ENCODE measurements around the gene JOSD1.

JOSD1 gene

DNA sequence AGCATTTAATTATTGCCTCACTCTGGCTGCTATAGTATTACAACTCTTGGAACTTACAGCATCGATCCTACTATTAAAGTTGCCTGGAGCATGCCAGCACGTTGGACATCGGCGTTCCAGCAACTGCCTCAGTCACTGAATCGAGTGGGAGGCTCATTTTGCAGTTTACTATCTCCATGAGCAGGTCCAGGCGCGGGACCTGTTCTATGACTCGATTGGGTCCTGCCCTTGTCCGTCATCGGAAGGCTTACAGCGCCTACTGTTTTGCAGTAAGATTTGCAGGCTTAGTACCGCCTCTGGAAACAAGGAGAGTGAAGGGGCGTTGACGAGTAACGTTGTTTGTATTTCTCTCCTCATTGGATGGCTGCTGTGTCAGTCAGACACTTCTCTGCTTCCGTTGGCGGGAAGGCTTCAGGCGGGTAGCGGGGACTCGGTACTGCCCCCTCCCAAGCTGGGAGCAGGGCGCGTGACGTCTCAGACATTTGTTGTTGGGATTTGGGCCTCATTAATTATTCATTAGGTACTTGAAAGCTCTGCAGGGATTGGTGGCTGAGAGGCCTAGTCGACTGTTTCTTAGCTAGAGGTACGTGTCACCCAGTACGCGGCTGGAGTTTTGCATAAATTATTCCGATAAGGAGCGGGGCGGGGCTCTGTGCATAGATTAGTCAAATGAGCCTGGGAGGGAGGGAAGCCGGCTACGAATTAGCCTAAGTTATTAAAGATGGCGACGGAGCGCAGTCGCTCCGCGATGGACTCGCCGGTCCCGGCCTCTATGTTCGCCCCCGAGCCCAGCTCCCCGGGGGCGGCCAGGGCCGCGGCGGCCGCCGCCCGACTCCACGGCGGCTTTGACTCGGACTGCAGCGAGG is 4.7 kb upstream of the JOSD1 start, which contains the start of gene GTPBP1:
Gene GTPBP1, plus strand, starts transcription at position 710 of the 866 bp plus-strand sequence. Its CDS starts 12 bp downstream, at position 722.
- peak; percentile 97 to 98 (median 98) for DNase-seq
- Histone ChIP-seq H3K4me1 (ENCODE audit: control insufficient read depth, insufficient read depth, low read length, poor library complexity, severe bottlenecking) (peaks cover 31% of the 10 kb centered on the region), H3K27ac (ENCODE audit: insufficient read depth, low read length, poor library complexity, severe bottlenecking) (peak within 1 kb of the TSS; percentile 91), H3K36me3 (ENCODE audit: control insufficient read depth, insufficient read depth, low read length) (no peaks in the 10 kb centered on the region), H3K9me3 (ENCODE audit: control insufficient read depth, low read length) (no peaks in the 10 kb centered on the region), H3K4me3 (ENCODE audit: insufficient read depth, low read depth, low read length, poor library complexity, severe bottlenecking) (peak within 1 kb of the TSS; percentile 95), H3K27me3 (replicated peaks; ENCODE audit: control insufficient read depth, insufficient read depth, low read length, poor library complexity, severe bottlenecking) (no peaks in the 10 kb centered on the region)

DNA sequence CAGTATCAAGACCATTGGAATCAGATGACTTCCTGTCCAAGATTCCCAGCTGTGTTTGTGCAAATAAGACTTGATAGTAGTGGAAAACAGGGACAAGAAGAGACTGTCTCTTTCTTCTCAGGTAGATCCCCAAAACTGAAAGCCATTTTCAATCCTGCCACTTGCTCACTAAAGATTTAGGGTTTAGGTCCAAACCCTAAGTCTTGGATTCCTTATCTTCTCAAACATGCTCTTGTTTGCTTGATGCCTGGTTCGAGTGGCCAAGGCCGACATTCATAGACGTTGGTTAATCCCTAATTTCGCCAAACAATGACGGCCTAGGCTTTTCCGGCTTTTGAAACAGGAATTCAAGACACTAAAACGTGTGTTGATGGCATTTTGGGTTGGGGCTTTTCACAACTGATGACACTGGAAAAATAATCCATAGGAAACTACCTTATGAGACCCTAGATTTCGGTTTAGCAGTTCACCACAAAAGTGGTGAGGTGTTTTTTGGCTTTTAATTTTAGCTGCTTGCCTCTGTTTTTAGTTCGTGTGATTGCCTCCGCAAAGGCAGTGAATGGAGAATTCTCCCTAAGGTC is 4.0 kb upstream of the JOSD1 start:
- Histone ChIP-seq H3K9me3 (ENCODE audit: control insufficient read depth, low read length) (no peaks in the 10 kb centered on the region), H3K27me3 (replicated peaks; ENCODE audit: control insufficient read depth, insufficient read depth, low read length, poor library complexity, severe bottlenecking) (no peaks in the 10 kb centered on the region), H3K27ac (ENCODE audit: insufficient read depth, low read length, poor library complexity, severe bottlenecking) (peak overlapping the region; percentile 60), H3K4me1 (ENCODE audit: control insufficient read depth, insufficient read depth, low read length, poor library complexity, severe bottlenecking) (peaks cover 34% of the 10 kb centered on the region), H3K4me3 (ENCODE audit: insufficient read depth, low read depth, low read length, poor library complexity, severe bottlenecking) (peak overlapping the region; percentile 24), H3K36me3 (ENCODE audit: control insufficient read depth, insufficient read depth, low read length) (no peaks in the 10 kb centered on the region)
- no peak for DNase-seq

DNA sequence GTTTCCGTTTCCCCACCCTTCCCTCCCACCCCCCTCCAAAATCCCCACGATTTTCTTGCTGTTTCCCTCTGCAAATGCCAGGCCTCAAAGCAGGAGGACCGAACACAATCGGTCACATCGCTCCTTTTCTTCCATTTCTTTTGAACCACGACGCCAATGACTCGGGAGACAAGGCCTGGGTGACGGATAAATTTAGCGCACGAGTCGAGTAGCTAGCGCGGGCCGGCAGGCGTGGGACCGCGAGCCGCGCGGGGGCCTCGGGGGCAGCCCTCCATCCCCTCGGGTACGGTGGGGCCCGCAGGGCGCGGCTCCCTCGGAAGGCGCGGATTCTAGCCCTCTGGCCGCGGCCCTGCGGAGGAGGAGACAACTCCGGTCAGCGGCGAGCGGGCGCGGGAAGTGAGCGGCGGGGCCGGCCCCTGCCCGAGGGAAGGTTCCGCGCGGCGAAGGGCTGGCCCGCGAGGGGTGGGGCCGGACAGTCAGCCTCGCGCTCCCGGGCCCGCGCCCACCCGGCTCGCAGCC is 414 bp downstream of the JOSD1 start:
- DNase-seq: peak in 1 of 3 donors; percentile 12
- H3K36me3 ChIP-seq (ENCODE audit: control insufficient read depth, insufficient read depth, low read length): no peaks in the 10 kb centered on the region
- H3K4me1 ChIP-seq (ENCODE audit: control insufficient read depth, insufficient read depth, low read length, poor library complexity, severe bottlenecking): peaks cover 45% of the 10 kb centered on the region
- H3K27ac ChIP-seq (ENCODE audit: insufficient read depth, low read length, poor library complexity, severe bottlenecking): peak overlapping the region; percentile 98
- H3K9me3 ChIP-seq (ENCODE audit: control insufficient read depth, low read length): no peaks in the 10 kb centered on the region
- H3K27me3 ChIP-seq (replicated peaks; ENCODE audit: control insufficient read depth, insufficient read depth, low read length, poor library complexity, severe bottlenecking): no peaks in the 10 kb centered on the region
- H3K4me3 ChIP-seq (ENCODE audit: insufficient read depth, low read depth, low read length, poor library complexity, severe bottlenecking): peak overlapping the region; percentile 71

DNA sequence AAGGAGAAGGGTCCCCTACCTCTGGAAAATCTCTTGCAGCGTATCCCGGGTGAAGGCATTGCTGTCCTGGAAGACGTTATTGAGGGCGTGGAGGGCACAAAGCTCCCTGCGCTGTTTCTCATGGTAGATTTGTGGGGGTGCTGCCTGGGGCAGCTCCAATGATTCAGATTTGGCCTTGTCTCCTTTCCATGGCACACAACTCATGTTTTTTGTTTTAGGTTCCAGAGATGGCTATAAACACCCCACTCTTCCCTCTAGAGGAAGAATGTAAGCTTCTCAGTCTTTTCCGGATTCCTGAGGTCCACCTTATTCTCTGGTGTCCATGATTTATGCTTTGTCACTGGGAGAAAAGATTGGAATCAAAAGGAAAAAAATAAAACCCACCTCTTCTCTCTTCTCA is 959 bp downstream of the JOSD1 start:
- Histone ChIP-seq H3K27ac (ENCODE audit: insufficient read depth, low read length, poor library complexity, severe bottlenecking) (peak overlapping the region; percentile 98), H3K9me3 (ENCODE audit: control insufficient read depth, low read length) (no peaks in the 10 kb centered on the region), H3K36me3 (ENCODE audit: control insufficient read depth, insufficient read depth, low read length) (no peaks in the 10 kb centered on the region), H3K4me1 (ENCODE audit: control insufficient read depth, insufficient read depth, low read length, poor library complexity, severe bottlenecking) (peaks cover 41% of the 10 kb centered on the region), H3K27me3 (replicated peaks; ENCODE audit: control insufficient read depth, insufficient read depth, low read length, poor library complexity, severe bottlenecking) (no peaks in the 10 kb centered on the region), H3K4me3 (ENCODE audit: insufficient read depth, low read depth, low read length, poor library complexity, severe bottlenecking) (peak overlapping the region; percentile 71)
- DNase-seq: no peak

DNA sequence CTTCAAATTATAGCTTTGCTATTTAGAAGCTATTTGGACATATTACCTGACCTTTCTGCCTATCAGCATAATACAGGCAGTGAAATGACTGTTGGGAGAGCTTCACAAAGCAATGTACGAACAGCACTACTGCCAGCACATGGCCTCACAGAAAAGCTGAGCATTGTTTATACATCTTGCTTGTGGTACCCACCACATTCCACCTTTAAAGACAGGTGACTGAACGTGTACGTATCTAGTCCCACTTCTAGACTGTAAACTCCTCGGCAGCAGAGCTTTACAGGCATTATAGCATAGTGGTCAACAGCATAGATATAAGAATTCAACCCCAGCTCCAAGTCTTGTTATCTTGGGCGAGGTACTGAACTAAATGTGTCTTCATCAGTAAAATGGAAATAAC is 1.6 kb downstream of the JOSD1 start:
- H3K4me3 ChIP-seq (ENCODE audit: insufficient read depth, low read depth, low read length, poor library complexity, severe bottlenecking): peak overlapping the region; percentile 71
- H3K4me1 ChIP-seq (ENCODE audit: control insufficient read depth, insufficient read depth, low read length, poor library complexity, severe bottlenecking): peaks cover 37% of the 10 kb centered on the region
- H3K36me3 ChIP-seq (ENCODE audit: control insufficient read depth, insufficient read depth, low read length): no peaks in the 10 kb centered on the region
- H3K27ac ChIP-seq (ENCODE audit: insufficient read depth, low read length, poor library complexity, severe bottlenecking): peak overlapping the region; percentile 98
- DNase-seq: no peak
- H3K27me3 ChIP-seq (replicated peaks; ENCODE audit: control insufficient read depth, insufficient read depth, low read length, poor library complexity, severe bottlenecking): no peaks in the 10 kb centered on the region
- H3K9me3 ChIP-seq (ENCODE audit: control insufficient read depth, low read length): no peaks in the 10 kb centered on the region

DNA sequence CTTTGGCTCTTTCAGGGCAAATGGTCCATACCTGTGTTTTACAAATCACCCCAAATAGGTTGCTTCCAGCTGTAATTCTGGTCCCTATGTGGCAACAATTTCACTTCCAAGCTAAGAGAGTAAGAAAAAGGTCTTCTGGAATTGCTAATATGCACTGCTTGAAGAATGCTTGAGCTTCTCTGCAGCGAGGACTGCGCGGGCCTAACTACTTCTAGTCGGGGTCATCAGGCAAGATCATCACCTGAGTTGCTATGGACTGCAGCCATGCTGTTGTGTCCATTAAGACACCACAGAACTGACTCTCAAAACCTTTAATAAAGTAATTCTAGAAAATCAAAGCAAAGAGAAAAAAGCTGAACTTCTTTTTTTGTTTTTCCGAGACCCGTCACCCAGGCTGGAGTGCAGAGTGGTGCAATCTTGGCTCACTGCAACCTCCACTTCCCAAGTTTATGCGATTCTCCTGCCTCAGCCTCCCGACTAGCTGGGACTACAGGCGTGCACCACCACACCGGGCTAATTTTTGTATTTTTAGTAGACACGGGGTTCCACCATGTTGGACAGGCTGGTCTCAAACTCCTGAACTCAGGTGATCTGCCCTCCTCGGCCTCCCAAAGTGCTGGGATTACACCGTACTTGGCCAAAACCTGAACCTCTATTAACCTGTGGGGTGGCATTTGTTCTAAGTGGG is 2.2 kb downstream of the JOSD1 start:
- Histone ChIP-seq H3K4me3 (ENCODE audit: insufficient read depth, low read depth, low read length, poor library complexity, severe bottlenecking) (no peak overlapping the region), H3K4me1 (ENCODE audit: control insufficient read depth, insufficient read depth, low read length, poor library complexity, severe bottlenecking) (peaks cover 37% of the 10 kb centered on the region), H3K27ac (ENCODE audit: insufficient read depth, low read length, poor library complexity, severe bottlenecking) (peak overlapping the region; percentile 98), H3K27me3 (replicated peaks; ENCODE audit: control insufficient read depth, insufficient read depth, low read length, poor library complexity, severe bottlenecking) (no peaks in the 10 kb centered on the region), H3K36me3 (ENCODE audit: control insufficient read depth, insufficient read depth, low read length) (no peaks in the 10 kb centered on the region), H3K9me3 (ENCODE audit: control insufficient read depth, low read length) (no peaks in the 10 kb centered on the region)
- no peak for DNase-seq

DNA sequence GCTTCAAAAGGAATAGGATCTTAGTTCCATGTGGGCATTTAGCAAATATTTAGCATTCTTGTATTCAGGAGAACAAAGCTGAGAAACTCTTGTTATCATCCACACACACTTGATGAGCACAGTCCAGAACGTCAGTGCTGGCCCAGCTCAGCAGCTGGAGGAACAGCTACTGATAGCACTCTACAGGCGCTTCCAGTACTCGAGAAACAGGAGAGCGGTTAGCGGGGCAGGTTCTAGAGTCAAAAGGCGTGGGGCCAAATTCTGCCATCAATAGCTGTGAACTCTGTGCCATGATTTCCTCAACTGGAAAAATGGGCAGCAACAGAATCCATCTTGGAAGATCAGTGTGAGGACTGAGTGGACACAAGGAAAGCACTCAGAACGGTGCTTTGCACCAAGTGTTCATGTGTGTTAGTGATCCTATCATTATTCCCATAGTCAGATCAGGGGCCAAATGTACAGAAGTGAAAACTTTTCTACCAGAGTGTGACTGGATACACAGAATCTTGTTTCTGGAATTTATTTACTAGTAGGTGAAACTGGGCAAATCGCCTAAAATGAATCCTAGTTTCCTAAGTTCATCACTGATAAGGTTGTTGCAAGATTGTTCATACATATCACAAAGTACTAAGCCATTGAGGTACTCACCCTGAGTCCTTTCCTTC is 3.2 kb downstream of the JOSD1 start:
- Histone ChIP-seq H3K27me3 (replicated peaks; ENCODE audit: control insufficient read depth, insufficient read depth, low read length, poor library complexity, severe bottlenecking) (no peaks in the 10 kb centered on the region), H3K9me3 (ENCODE audit: control insufficient read depth, low read length) (no peaks in the 10 kb centered on the region), H3K36me3 (ENCODE audit: control insufficient read depth, insufficient read depth, low read length) (no peaks in the 10 kb centered on the region), H3K4me3 (ENCODE audit: insufficient read depth, low read depth, low read length, poor library complexity, severe bottlenecking) (no peak overlapping the region), H3K27ac (ENCODE audit: insufficient read depth, low read length, poor library complexity, severe bottlenecking) (peak overlapping the region; percentile 26), H3K4me1 (ENCODE audit: control insufficient read depth, insufficient read depth, low read length, poor library complexity, severe bottlenecking) (peaks cover 37% of the 10 kb centered on the region)
- no peak for DNase-seq

DNA sequence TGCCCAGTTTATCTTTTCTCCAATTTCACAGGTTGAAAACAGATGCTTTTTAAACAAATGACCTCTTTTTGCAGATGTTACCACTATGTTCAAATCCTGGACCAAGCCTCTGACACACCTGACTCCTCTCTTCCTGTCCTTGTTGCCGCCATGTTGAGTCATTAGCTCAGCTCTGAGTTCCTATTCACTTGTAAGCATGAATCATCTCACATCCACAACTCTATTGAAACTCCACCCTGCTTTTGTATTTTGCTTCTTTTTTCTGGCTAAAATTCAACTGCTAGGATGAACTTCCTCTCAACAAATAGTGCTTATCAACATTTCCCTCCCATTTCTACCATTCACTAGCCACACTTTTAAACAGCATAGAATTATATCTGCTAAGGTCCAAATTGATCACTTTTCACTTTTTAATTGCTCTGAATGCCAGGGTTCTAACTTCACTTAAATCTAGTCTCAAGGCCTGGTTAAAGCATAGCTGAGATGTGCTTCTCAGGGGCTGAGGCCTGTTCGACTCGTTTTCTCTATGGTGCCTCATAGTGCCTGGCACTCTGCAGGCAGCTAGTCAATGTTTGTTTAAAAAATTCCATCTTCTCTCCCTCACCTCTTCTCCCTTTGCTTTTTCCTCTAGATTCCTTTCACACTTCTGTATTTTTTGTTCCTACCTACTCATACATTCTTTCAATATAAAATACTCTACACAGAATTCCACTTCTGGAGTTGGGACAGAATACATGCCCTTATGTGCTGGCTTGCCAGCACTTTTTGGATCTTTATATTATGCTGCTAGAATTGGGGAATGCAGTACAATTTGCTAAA is 3.9 kb downstream of the JOSD1 start:
- Histone ChIP-seq H3K27ac (ENCODE audit: insufficient read depth, low read length, poor library complexity, severe bottlenecking) (peak overlapping the region; percentile 30), H3K27me3 (replicated peaks; ENCODE audit: control insufficient read depth, insufficient read depth, low read length, poor library complexity, severe bottlenecking) (no peaks in the 10 kb centered on the region), H3K9me3 (ENCODE audit: control insufficient read depth, low read length) (no peaks in the 10 kb centered on the region), H3K36me3 (ENCODE audit: control insufficient read depth, insufficient read depth, low read length) (peaks cover under 1% of the 10 kb centered on the region), H3K4me1 (ENCODE audit: control insufficient read depth, insufficient read depth, low read length, poor library complexity, severe bottlenecking) (peaks cover 36% of the 10 kb centered on the region), H3K4me3 (ENCODE audit: insufficient read depth, low read depth, low read length, poor library complexity, severe bottlenecking) (no peak overlapping the region)
- DNase-seq: peak in 1 of 3 donors; percentile 16

DNA sequence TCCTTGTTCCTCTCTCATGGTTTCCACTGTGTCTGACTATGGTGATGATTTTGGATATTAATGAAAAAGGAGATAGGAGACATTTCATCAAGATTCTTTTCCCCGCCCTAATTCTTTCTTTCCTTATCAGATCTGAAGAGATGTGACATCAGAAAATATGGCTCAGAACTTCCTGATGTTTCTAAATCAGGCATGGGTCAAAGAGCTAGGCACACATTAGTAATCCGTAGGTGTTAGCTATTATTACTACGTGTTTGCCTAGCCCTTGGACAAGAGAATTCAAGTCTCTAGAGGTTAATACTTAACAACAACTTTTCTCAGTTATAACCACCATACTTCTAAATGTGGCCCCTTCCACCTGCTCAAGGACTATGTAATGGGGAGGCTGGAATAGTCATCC is 5.8 kb downstream of the JOSD1 start:
- Histone ChIP-seq H3K36me3 (ENCODE audit: control insufficient read depth, insufficient read depth, low read length) (peaks cover 6% of the 10 kb centered on the region), H3K9me3 (ENCODE audit: control insufficient read depth, low read length) (no peaks in the 10 kb centered on the region), H3K4me1 (ENCODE audit: control insufficient read depth, insufficient read depth, low read length, poor library complexity, severe bottlenecking) (peaks cover 26% of the 10 kb centered on the region), H3K4me3 (ENCODE audit: insufficient read depth, low read depth, low read length, poor library complexity, severe bottlenecking) (no peak overlapping the region), H3K27me3 (replicated peaks; ENCODE audit: control insufficient read depth, insufficient read depth, low read length, poor library complexity, severe bottlenecking) (no peaks in the 10 kb centered on the region), H3K27ac (ENCODE audit: insufficient read depth, low read length, poor library complexity, severe bottlenecking) (no peak overlapping the region)
- no peak for DNase-seq

Data from effector memory CD4-positive, alpha-beta T cell (primary cell).